ENCODE data around the gene POLR3H. TPM values are rescaled to one million over a fixed set of nuclear protein-coding genes. Genes with fewer than 3 reads are reported as not detected.
A peak's percentile ranks its signal among the peaks of the same experiment; 100 is the strongest.

The POLR3H gene
- total and polyA plus RNA-seq, 8 donors: 2.6 to 21.7 (median 12.4) TPM

GRCh38 chr22:41541484-41541883 is 2.8 kb downstream of the POLR3H start:
- DNase-seq: no peak
- peak overlapping the region in 2 of 5 donors; percentile 10 to 90 for H3K27ac ChIP-seq
- WGBS, 5 donors: 52 to 60% (median 59%) methylated on average over 3 of the region's 3 CpGs
- TF ChIP-seq EP300 (IDR thresholded peaks at IDR 0.05) (no peak), POLR2AphosphoS5 (IDR thresholded peaks at IDR 0.05) (no peak), POLR2A (IDR thresholded peaks at IDR 0.05) (no peak), CTCF (IDR thresholded peaks at IDR 0.05) (no peak)
- H3K4me3 ChIP-seq: no peak overlapping the region
- H3K27me3 ChIP-seq: no peaks in the 10 kb centered on the region
- intact Hi-C loops (cut with DNase I; ENCODE audit: low total_unique reads): loop anchor here (10.0 kb wide), 1 partner anchor 53 kb away; no protein-coding TSS in a partner anchor
- H3K4me1 ChIP-seq: peaks cover 11 to 66% (median 39%) of the 10 kb centered on the region in 4 donors
- peaks cover 7 to 45% (median 31%) of the 10 kb centered on the region in 4 donors for H3K36me3 ChIP-seq
- no peaks in the 10 kb centered on the region for H3K9me3 ChIP-seq

GRCh38 chr22:41540365-41540764 is 3.9 kb downstream of the POLR3H start:
- intact Hi-C loops (cut with DNase I; ENCODE audit: low total_unique reads): loop anchor here (10.0 kb wide), 1 partner anchor 54 kb away; no protein-coding TSS in a partner anchor
- no peak overlapping the region for H3K4me3 ChIP-seq
- TF ChIP-seq CTCF (IDR thresholded peaks at IDR 0.05) (no peak), POLR2A (IDR thresholded peaks at IDR 0.05) (no peak), POLR2AphosphoS5 (IDR thresholded peaks at IDR 0.05) (no peak), EP300 (IDR thresholded peaks at IDR 0.05) (no peak)
- WGBS, 5 donors: 91 to 95% (median 93%) methylated on average over 7 of the region's 7 CpGs
- peaks cover 11 to 65% (median 39%) of the 10 kb centered on the region in 4 donors for H3K4me1 ChIP-seq
- H3K27ac ChIP-seq: peak overlapping the region in 3 of 5 donors; percentile 29 to 62 (median 41)
- peaks cover 7 to 53% (median 35%) of the 10 kb centered on the region in 4 donors for H3K36me3 ChIP-seq
- no peak for DNase-seq
- H3K27me3 ChIP-seq: no peaks in the 10 kb centered on the region
- no peaks in the 10 kb centered on the region for H3K9me3 ChIP-seq

- Histone ChIP-seq H3K36me3 (peaks cover 7 to 57% (median 39%) of the 10 kb centered on the region in 4 donors), H3K9me3 (no peaks in the 10 kb centered on the region), H3K27me3 (no peaks in the 10 kb centered on the region), H3K27ac (peak overlapping the region in 3 of 5 donors; percentile 29 to 62 (median 41)), H3K4me1 (peaks cover 11 to 61% (median 35%) of the 10 kb centered on the region in 4 donors), H3K4me3 (no peak overlapping the region)
- DNase-seq: no peak
- TF ChIP-seq POLR2AphosphoS5 (IDR thresholded peaks at IDR 0.05) (no peak), EP300 (IDR thresholded peaks at IDR 0.05) (no peak), CTCF (IDR thresholded peaks at IDR 0.05) (no peak), POLR2A (IDR thresholded peaks at IDR 0.05) (no peak)
- WGBS, 5 donors: 86 to 90% (median 88%) methylated on average over 3 of the region's 3 CpGs
- intact Hi-C loops (cut with DNase I; ENCODE audit: low total_unique reads): loop anchor here (10.0 kb wide), 1 partner anchor 55 kb away; no protein-coding TSS in a partner anchor
Measured at GRCh38 chr22:41540006-41540315, 4.3 kb downstream of the POLR3H start.

- no peak for DNase-seq
- Histone ChIP-seq H3K27me3 (no peaks in the 10 kb centered on the region), H3K27ac (peak overlapping the region in 3 of 5 donors; percentile 29 to 62 (median 41)), H3K4me1 (peaks cover 11 to 57% (median 30%) of the 10 kb centered on the region in 4 donors), H3K4me3 (no peak overlapping the region), H3K36me3 (peaks cover 7 to 63% (median 45%) of the 10 kb centered on the region in 4 donors), H3K9me3 (no peaks in the 10 kb centered on the region)
- no peak for TF ChIP-seq CTCF (IDR thresholded peaks at IDR 0.05)
- no peak for TF ChIP-seq POLR2AphosphoS5 (IDR thresholded peaks at IDR 0.05)
- no peak for TF ChIP-seq EP300 (IDR thresholded peaks at IDR 0.05)
- no peak for TF ChIP-seq POLR2A (IDR thresholded peaks at IDR 0.05)
- intact Hi-C loops (cut with DNase I; ENCODE audit: low total_unique reads): loop anchor here (10.0 kb wide), 1 partner anchor 55 kb away; no protein-coding TSS in a partner anchor
- 62 to 73% (median 67%) methylated on average over 13 of the region's 13 CpGs for WGBS, 5 donors
Measured at GRCh38 chr22:41539146-41540005, 4.9 kb downstream of the POLR3H start.
